SK-N-SH treated with all-trans-retinoic acid at 6 μM for 48 hours (cell line): ENCODE data around the gene DCP2.

Experiments used
- ATAC-seq: fragments of 200-7000 bp; cut with Tn5 transposase; 3 replicates; pipeline ENCODE4 v1.9.1; 2020; ENCODE audit warnings: mild to moderate bottlenecking, moderate library complexity
- ARNTL ChIP-seq: fragments of 450-650 bp; formaldehyde crosslinking; IDR thresholded peaks from 2 replicates; pipeline ENCODE4 v1.5.0; 2020; ENCODE audit warnings: low read depth, mild to moderate bottlenecking, moderate library complexity, borderline replicate concordance
- BACH2 ChIP-seq: fragments of 250-450 bp; sonication (Bioruptor Pico); IDR thresholded peaks from 2 replicates; pipeline ENCODE4 v1.9.0; 2021; ENCODE audit warnings: mild to moderate bottlenecking, borderline replicate concordance
- CSDC2 ChIP-seq: fragments of 250-450 bp; sonication (Bioruptor Pico); IDR thresholded peaks from 2 replicates; pipeline ENCODE4 v1.5.0; 2020; ENCODE audit warnings: mild to moderate bottlenecking, moderate library complexity
- ESRRG ChIP-seq: fragments of 250-450 bp; sonication (Bioruptor Pico); IDR thresholded peaks from 2 replicates; pipeline ENCODE4 v1.6.1; 2021; ENCODE audit warnings: mild to moderate bottlenecking
- GLIS3 ChIP-seq: fragments of 250-450 bp; sonication (Bioruptor Pico); IDR thresholded peaks from 2 replicates; pipeline ENCODE4 v1.5.0; 2020; ENCODE audit warnings: mild to moderate bottlenecking, moderate library complexity
- ISL1 ChIP-seq: fragments of 250-450 bp; sonication (Bioruptor Pico); IDR thresholded peaks from 2 replicates; pipeline ENCODE4 v2.1.2; 2022; ENCODE audit warnings: mild to moderate bottlenecking, moderate library complexity
- OSR1 ChIP-seq: fragments of 250-450 bp; sonication (Bioruptor Pico); IDR thresholded peaks from 2 replicates; pipeline ENCODE4 v1.8.0; 2022; ENCODE audit warnings: moderate library complexity, mild to moderate bottlenecking, inconsistent platforms
- PPARA ChIP-seq: fragments of 250-450 bp; sonication (Bioruptor Pico); IDR thresholded peaks from 2 replicates; pipeline ENCODE4 v1.5.0; 2020; ENCODE audit warnings: mild to moderate bottlenecking, borderline replicate concordance
- RARB ChIP-seq: fragments of 250-450 bp; sonication (Bioruptor Pico); IDR thresholded peaks from 2 replicates; pipeline ENCODE4 v1.8.0; 2021; ENCODE audit warnings: mild to moderate bottlenecking, moderate library complexity
- SNAI2 ChIP-seq: fragments of 250-450 bp; sonication (Bioruptor Pico); IDR thresholded peaks from 2 replicates; pipeline ENCODE4 v1.5.0; 2020; ENCODE audit warnings: mild to moderate bottlenecking, moderate library complexity
- TCF4 ChIP-seq: fragments of 250-450 bp; sonication (Bioruptor Pico); IDR thresholded peaks from 2 replicates; pipeline ENCODE4 v1.8.0; 2021; ENCODE audit warnings: mild to moderate bottlenecking, moderate library complexity, borderline replicate concordance
- TOX ChIP-seq: fragments of 250-450 bp; sonication (Bioruptor Pico); IDR thresholded peaks from 2 replicates; pipeline ENCODE4 v1.8.0; 2021; ENCODE audit warnings: mild to moderate bottlenecking, moderate library complexity, borderline replicate concordance
- ZC3H10 ChIP-seq: fragments of 250-450 bp; sonication (Bioruptor Pico); IDR thresholded peaks from 2 replicates; pipeline ENCODE4 v1.5.1; 2021; ENCODE audit warnings: mild to moderate bottlenecking, moderate library complexity
- ZFP3 ChIP-seq: fragments of 250-450 bp; sonication (Bioruptor Pico); IDR thresholded peaks from 2 replicates; pipeline ENCODE4 v1.5.0; 2020; ENCODE audit warnings: mild to moderate bottlenecking, moderate library complexity
- ZFP30 ChIP-seq: fragments of 450-650 bp; formaldehyde crosslinking; IDR thresholded peaks from 2 replicates; pipeline ENCODE4 v1.5.0; 2022; ENCODE audit warnings: mild to moderate bottlenecking, moderate library complexity
- ZNF565 ChIP-seq: fragments of 450-650 bp; formaldehyde crosslinking; conservative IDR thresholded peaks from 2 replicates; pipeline ENCODE4 v1.5.0; 2020; ENCODE audit warnings: low read depth, mild to moderate bottlenecking, moderate library complexity
- ZNF70 ChIP-seq: fragments of 450-650 bp; formaldehyde crosslinking; IDR thresholded peaks from 2 replicates; pipeline ENCODE4 v1.5.0; 2020; ENCODE audit warnings: mild to moderate bottlenecking, moderate library complexity
- ZNF8 ChIP-seq: fragments of 450-650 bp; formaldehyde crosslinking; IDR thresholded peaks from 2 replicates; pipeline ENCODE4 v1.5.0; 2020; ENCODE audit warnings: mild to moderate bottlenecking, moderate library complexity
- TF ChIP-seq, protein P1 (sequence below): fragments of 250-450 bp; sonication (Bioruptor Pico); IDR thresholded peaks from 2 replicates; pipeline ENCODE4 v1.5.1; 2020; ENCODE audit warnings: low read depth, mild to moderate bottlenecking, moderate library complexity
- TF ChIP-seq, protein P2 (sequence below): fragments of 250-450 bp; sonication (Bioruptor Pico); IDR thresholded peaks from 2 replicates; pipeline ENCODE4 v1.8.0; 2020; ENCODE audit warnings: mild to moderate bottlenecking, moderate library complexity, borderline replicate concordance
- TF ChIP-seq, protein P3 (sequence below): fragments of 250-450 bp; sonication (Bioruptor Pico); IDR thresholded peaks from 2 replicates; pipeline ENCODE4 v1.5.1; 2021; ENCODE audit warnings: mild to moderate bottlenecking, moderate library complexity
- TF ChIP-seq, protein P4 (sequence below): fragments of 250-450 bp; sonication (Bioruptor Pico); IDR thresholded peaks from 2 replicates; pipeline ENCODE4 v1.5.0; 2020; ENCODE audit warnings: mild to moderate bottlenecking, moderate library complexity
- TF ChIP-seq, protein P5 (sequence below): fragments of 250-450 bp; sonication (Bioruptor Pico); IDR thresholded peaks from 2 replicates; pipeline ENCODE4 v1.8.0; 2021; ENCODE audit warnings: low read depth, mild to moderate bottlenecking, moderate library complexity, borderline replicate concordance

Gene DCP2

DNA sequence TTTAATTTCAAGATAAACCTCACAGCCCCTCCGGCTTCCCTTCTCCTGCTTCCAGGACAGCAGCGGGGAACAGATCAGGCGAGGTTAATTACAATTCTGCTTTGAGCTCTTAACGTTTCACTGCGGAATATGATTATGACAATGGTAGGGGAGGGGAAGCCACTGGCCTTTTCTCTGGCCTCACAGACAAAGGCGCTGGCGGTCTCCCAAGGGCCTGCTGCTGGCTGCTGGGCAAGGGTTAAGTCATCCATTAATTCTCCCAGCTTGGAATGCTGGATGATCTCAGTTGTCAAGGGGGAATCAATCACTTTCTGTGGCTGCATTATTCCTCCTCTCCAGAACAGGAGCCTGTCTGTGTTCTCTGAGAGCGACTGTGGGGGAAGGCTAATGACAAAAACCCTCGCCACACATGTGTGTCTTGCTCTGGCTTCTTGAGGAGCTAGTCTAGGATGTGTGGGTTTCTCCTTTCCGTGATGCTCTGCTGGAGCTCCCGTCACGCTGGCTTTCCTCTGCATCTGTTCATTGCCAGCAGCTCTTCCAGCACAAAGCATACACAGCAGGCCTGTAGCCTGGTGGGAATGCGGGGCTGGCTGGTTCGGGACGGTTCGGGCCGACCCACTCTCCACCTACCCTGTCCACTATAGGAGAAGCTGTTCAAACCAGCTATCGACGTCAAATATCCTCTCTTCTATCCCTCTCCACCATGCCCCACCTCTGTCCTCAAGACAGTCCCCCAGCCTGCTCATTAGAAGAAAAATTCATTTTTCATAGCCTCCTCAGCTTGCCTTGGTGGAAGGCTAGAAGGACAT lies 82.8 kb downstream of the DCP2 start:
- TF ChIP-seq ISL1 (CRISPR knock-in tag) (peak; percentile 85), PPARA (CRISPR knock-in tag) (no peak), ZNF70 (CRISPR knock-in tag) (peak; percentile 50; the same call in 1 of the 2 replicates), ZNF565 (no peak), GLIS3 (CRISPR knock-in tag) (peak; percentile 63; the same call in 1 of the 2 replicates), RARB (CRISPR knock-in tag) (no peak), CSDC2 (no peak), ARNTL (peak; percentile 53; the same call in 1 of the 2 replicates), ZNF8 (CRISPR knock-in tag) (peak; percentile 37; the same call in 1 of the 2 replicates), OSR1 (CRISPR knock-in tag) (no peak), TCF4 (peak; percentile 81), BACH2 (CRISPR knock-in tag) (no peak), SNAI2 (peak; percentile 94), ZFP30 (CRISPR knock-in tag) (no peak), ESRRG (CRISPR knock-in tag) (peak; percentile 70; the same call in 1 of the 2 replicates), ZFP3 (CRISPR knock-in tag) (peak; percentile 79), TOX (CRISPR knock-in tag) (no peak), ZC3H10 (CRISPR knock-in tag) (0 out of 2 replicates have a peak, but pooled peaks have one; percentile 39)
- TF ChIP-seq, protein P1, sequence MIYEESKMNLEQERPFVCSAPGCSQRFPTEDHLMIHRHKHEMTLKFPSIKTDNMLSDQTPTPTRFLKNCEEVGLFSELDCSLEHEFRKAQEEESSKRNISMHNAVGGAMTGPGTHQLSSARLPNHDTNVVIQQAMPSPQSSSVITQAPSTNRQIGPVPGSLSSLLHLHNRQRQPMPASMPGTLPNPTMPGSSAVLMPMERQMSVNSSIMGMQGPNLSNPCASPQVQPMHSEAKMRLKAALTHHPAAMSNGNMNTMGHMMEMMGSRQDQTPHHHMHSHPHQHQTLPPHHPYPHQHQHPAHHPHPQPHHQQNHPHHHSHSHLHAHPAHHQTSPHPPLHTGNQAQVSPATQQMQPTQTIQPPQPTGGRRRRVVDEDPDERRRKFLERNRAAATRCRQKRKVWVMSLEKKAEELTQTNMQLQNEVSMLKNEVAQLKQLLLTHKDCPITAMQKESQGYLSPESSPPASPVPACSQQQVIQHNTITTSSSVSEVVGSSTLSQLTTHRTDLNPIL, result peak; percentile 97
- TF ChIP-seq, protein P2, sequence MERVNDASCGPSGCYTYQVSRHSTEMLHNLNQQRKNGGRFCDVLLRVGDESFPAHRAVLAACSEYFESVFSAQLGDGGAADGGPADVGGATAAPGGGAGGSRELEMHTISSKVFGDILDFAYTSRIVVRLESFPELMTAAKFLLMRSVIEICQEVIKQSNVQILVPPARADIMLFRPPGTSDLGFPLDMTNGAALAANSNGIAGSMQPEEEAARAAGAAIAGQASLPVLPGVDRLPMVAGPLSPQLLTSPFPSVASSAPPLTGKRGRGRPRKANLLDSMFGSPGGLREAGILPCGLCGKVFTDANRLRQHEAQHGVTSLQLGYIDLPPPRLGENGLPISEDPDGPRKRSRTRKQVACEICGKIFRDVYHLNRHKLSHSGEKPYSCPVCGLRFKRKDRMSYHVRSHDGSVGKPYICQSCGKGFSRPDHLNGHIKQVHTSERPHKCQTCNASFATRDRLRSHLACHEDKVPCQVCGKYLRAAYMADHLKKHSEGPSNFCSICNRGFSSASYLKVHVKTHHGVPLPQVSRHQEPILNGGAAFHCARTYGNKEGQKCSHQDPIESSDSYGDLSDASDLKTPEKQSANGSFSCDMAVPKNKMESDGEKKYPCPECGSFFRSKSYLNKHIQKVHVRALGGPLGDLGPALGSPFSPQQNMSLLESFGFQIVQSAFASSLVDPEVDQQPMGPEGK (CRISPR knock-in tag), result no peak
- TF ChIP-seq, protein P3, sequence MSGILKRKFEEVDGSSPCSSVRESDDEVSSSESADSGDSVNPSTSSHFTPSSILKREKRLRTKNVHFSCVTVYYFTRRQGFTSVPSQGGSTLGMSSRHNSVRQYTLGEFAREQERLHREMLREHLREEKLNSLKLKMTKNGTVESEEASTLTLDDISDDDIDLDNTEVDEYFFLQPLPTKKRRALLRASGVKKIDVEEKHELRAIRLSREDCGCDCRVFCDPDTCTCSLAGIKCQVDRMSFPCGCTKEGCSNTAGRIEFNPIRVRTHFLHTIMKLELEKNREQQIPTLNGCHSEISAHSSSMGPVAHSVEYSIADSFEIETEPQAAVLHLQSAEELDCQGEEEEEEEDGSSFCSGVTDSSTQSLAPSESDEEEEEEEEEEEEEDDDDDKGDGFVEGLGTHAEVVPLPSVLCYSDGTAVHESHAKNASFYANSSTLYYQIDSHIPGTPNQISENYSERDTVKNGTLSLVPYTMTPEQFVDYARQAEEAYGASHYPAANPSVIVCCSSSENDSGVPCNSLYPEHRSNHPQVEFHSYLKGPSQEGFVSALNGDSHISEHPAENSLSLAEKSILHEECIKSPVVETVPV (CRISPR knock-in tag), result no peak; the same call in 1 of the 2 replicates
- TF ChIP-seq, protein P4, sequence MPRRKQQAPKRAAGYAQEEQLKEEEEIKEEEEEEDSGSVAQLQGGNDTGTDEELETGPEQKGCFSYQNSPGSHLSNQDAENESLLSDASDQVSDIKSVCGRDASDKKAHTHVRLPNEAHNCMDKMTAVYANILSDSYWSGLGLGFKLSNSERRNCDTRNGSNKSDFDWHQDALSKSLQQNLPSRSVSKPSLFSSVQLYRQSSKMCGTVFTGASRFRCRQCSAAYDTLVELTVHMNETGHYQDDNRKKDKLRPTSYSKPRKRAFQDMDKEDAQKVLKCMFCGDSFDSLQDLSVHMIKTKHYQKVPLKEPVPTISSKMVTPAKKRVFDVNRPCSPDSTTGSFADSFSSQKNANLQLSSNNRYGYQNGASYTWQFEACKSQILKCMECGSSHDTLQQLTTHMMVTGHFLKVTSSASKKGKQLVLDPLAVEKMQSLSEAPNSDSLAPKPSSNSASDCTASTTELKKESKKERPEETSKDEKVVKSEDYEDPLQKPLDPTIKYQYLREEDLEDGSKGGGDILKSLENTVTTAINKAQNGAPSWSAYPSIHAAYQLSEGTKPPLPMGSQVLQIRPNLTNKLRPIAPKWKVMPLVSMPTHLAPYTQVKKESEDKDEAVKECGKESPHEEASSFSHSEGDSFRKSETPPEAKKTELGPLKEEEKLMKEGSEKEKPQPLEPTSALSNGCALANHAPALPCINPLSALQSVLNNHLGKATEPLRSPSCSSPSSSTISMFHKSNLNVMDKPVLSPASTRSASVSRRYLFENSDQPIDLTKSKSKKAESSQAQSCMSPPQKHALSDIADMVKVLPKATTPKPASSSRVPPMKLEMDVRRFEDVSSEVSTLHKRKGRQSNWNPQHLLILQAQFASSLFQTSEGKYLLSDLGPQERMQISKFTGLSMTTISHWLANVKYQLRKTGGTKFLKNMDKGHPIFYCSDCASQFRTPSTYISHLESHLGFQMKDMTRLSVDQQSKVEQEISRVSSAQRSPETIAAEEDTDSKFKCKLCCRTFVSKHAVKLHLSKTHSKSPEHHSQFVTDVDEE (CRISPR knock-in tag), result peak; percentile 98
- TF ChIP-seq, protein P5, sequence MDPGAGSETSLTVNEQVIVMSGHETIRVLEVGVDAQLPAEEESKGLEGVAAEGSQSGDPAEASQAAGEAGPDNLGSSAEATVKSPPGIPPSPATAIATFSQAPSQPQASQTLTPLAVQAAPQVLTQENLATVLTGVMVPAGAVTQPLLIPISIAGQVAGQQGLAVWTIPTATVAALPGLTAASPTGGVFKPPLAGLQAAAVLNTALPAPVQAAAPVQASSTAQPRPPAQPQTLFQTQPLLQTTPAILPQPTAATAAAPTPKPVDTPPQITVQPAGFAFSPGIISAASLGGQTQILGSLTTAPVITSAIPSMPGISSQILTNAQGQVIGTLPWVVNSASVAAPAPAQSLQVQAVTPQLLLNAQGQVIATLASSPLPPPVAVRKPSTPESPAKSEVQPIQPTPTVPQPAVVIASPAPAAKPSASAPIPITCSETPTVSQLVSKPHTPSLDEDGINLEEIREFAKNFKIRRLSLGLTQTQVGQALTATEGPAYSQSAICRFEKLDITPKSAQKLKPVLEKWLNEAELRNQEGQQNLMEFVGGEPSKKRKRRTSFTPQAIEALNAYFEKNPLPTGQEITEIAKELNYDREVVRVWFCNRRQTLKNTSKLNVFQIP, result peak; percentile 57; the same call in 1 of the 2 replicates
- TF ChIP-seq, all 23 proteins: peak for 13
- ATAC-seq, result peak; percentile 79

DNA sequence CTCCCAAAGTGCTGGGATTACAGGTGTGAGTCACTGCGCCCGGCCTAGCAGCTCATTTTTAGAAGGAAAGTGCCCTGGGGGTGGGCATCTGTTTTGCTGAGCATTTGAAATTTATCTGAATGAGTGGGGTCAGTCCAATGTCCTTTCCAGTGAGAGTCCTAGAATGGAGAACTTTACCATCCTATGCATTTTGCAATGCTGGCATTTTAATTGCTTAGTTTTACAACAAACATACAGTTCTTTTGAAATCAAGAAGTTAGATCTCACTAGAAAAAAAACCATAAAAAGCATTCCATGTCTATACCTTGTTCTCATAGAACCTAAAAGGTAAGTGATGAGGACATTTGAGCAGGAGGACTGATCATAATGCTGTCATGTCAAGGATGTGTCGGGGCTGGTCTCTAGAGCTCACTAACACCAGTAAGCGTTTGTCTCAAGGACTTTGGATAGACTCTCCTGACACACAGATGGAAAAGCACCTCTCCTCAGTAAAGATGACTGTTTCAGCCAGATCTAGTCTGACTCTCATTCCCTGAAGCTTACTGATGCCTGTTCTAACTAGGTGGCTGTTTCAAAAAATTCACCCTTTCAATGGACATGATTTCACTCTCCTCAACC lies 83.9 kb downstream of the DCP2 start:
- TF ChIP-seq, protein P3 (CRISPR knock-in tag), result no peak
- TF ChIP-seq ARNTL, result no peak
- TF ChIP-seq ZNF565, result no peak
- TF ChIP-seq RARB (CRISPR knock-in tag), result no peak
- TF ChIP-seq, protein P5, result no peak
- no peak for TF ChIP-seq ZC3H10 (CRISPR knock-in tag)
- no peak for TF ChIP-seq SNAI2
- TF ChIP-seq PPARA (CRISPR knock-in tag), result no peak
- TF ChIP-seq BACH2 (CRISPR knock-in tag), result no peak
- TF ChIP-seq, protein P1, result no peak
- no peak for ATAC-seq
